Left forelimb (tissue), 1 donor: ENCODE measurements around the gene PHKA2.

Source experiments
- DNase-seq: peaks from one replicate; pipeline ENCODE4 v3.0.0-alpha.2; 2018; ENCODE audit warnings: low spot score

PHKA2 gene

GRCh38 chrX:18927558-18927957 is 56.4 kb downstream of the PHKA2 start:
- no peak for DNase-seq

- DNase-seq, result no peak
These were observed 59.3 kb downstream of the PHKA2 start for GRCh38 chrX:18924507-18925088.

- no peak for DNase-seq
These were observed 63.3 kb downstream of the PHKA2 start for GRCh38 chrX:18920566-18920965.

- no peak for DNase-seq
These were observed 63.8 kb downstream of the PHKA2 start for GRCh38 chrX:18920079-18920478.

DNA sequence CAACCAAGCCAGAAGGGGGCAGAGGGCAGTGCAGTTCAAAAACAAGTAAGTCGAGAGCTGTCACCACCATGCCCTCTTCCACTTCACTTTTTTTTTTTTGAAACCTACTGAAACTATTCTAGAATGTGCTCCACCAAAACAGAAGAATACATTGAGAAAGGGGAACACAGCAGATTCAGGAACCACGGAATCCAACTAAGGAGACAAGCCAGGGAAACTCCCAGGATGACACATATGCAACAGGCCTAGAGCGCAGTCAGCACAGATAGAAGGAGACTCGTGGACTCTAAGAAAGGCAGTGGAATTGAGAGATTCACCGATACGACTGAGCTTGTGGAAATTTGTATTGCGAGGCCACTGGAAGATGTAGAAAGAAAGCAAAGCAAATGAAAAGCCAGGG is 66.1 kb downstream of the PHKA2 start:
- no peak for DNase-seq

- DNase-seq, result no peak
These were observed 77.6 kb downstream of the PHKA2 start for GRCh38 chrX:18906286-18906685.

GRCh38 chrX:18900401-18900976 is 83.4 kb downstream of the PHKA2 start:
- DNase-seq, result no peak

- no peak for DNase-seq
These were observed 84.0 kb downstream of the PHKA2 start for GRCh38 chrX:18899796-18900380.

DNA sequence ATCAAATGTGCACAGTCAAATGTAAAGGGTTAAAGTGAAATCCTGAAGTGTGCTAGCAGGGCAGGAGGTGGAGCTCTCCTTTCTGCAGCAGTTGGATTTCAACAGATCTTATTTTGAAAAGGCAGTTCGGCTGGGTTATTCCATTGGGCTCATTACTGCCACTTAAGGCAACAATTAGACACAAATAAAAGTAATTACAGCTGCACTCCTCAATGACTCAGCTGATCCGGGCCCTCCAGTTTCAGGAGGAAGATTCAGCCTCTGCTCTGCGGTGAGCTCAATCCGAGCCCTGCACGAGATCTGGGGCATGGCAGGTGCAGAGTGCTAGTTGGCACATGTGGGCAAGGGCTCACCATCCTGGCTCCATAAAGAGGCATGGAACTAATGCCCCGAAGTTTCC is 85.4 kb downstream of the PHKA2 start:
- no peak for DNase-seq

DNA sequence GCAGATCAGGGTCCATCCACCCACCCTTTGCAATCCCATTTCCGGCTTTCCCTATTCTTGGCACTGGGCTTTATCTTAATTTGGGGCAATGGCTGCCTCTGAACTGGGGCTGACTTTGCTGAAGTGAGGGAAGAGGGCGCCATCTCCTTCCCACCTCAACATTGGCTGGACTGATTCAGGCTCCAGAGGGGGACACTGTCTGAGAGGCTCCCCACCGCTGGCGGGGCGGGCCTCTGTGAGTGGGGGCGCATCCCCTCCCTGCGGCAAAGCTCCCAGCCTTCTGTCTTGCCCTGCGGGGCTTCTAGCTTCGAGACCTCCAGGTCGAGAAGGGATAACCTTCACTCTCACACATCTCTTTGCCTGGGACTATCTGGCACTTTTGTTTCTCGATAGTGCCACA is 85.8 kb downstream of the PHKA2 start:
- no peak for DNase-seq

DNA sequence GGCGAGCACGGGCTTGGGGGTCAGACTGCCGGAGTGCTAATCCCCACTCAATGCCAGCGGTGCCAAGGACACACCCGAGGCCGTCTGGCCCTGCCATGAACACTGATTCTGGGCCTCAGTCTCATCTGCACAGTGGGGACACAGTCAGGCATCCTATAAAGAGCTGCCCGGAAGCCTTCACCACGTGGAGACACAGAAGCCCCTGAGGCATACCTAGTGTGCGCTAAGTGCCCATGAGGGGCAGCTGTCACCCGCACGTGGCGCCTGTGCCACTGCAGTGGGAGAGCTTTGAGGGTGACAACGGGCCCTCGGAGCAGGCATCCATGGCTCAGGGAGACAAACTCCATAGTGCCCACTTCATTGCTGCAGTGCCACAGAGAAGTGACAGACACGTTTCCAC is 86.3 kb downstream of the PHKA2 start:
- no peak for DNase-seq

DNA sequence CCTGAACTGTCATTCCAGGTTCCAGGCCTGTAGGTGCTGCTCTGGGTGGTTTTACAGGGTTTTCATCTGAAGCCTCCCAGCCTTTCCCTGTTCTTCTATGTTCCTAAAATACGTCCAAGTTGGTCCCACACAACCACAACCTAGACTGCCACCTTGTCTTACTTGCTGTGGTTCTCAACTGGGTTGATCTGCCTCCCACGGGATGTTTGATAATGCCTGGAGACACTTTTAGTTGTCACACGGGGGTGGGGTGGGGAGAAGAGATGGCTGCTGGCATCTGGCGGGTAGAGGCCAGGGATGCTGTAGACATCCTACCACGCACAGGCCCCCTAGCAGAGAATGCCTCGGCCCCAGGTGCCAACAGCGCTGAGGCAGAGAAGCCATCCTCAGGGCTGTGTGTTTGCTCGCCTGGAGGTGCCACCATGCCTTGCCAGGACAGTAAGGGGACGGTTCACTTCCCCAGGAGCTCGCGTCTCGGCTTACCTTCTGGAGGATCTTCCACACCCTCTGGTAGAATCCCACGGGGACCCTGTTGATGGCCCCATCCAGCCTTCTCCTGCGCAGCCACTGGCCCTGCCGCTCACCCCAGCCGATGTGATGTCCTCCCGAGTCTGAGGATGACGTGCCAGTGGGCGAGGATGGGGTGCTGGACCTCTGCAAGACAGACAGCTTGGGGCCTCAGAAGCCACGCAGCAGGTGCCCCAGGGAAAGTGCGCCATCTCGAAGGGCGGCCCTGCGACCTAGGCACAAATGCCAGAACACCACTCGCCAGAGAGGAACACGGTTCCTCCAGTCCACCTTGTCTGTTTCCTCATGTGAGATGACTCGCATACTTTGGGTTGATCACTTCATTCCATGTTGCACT is 87.0 kb downstream of the PHKA2 start:
- no peak for DNase-seq

GRCh38 chrX:18895189-18895951 is 88.5 kb downstream of the PHKA2 start:
- no peak for DNase-seq

DNA sequence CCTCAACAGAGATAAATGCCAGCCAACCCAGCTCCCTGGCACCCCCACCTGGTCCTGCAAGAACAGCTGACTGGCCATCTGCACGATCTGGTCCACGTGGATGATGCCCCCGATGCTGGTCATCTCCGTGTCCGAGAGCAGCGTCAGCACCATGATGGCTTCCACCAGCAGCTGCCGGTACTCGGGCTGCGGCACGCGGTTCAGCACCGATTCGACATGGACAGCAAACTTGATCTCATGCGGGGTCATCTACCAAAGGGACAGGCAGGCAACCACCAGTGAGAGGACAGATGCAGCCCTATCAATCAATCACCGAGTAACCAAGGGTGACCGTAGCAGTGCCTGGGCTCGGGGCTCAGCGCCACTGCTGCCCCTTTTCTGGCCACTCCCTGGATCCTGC is 89.8 kb downstream of the PHKA2 start:
- DNase-seq, result no peak

DNA sequence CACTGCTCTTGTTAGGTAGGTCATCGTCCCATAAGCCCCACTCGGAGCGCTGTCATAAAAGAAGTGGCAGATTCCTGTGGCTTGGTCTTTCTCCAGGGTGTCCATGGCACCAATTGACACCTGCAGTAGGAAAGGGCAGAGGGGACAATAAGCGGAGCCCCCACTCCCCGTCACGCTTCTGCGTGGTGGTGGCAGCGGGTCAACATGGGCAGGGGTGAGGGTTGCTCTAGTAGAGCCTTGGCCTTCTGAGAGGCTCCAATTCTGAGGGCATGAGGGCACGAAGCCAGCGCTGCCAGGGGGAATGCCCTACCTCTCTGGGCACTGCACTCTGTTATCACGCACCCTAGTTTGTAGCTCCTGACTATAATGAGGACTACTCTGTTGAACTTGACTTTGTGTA is 90.4 kb downstream of the PHKA2 start:
- DNase-seq, result no peak

- no peak for DNase-seq
These were observed 91.0 kb downstream of the PHKA2 start for GRCh38 chrX:18892899-18893298.

DNA sequence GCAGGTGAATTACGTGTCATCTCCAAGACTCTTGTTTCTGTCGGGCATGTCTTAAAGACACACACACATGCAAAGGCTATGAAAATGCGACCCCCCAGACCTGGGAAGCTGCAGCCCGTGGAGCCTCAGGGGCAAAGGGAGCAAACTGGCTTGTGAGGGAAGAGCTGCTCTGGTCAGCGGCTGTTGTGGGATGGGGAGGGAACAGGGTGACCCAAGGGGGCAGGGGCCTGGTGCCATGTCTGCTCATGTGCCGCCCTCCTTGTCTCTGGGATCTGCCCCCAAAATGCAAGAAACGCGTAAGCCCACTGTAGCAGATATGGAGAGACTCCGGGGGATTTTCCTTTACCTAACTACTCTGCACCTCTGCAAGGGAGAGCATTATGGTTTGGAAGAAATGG is 92.4 kb downstream of the PHKA2 start:
- no peak for DNase-seq

GRCh38 chrX:18890724-18891547 is 93.0 kb downstream of the PHKA2 start:
- DNase-seq, result no peak

- no peak for DNase-seq
These were observed 93.9 kb downstream of the PHKA2 start for GRCh38 chrX:18890049-18890381.

DNA sequence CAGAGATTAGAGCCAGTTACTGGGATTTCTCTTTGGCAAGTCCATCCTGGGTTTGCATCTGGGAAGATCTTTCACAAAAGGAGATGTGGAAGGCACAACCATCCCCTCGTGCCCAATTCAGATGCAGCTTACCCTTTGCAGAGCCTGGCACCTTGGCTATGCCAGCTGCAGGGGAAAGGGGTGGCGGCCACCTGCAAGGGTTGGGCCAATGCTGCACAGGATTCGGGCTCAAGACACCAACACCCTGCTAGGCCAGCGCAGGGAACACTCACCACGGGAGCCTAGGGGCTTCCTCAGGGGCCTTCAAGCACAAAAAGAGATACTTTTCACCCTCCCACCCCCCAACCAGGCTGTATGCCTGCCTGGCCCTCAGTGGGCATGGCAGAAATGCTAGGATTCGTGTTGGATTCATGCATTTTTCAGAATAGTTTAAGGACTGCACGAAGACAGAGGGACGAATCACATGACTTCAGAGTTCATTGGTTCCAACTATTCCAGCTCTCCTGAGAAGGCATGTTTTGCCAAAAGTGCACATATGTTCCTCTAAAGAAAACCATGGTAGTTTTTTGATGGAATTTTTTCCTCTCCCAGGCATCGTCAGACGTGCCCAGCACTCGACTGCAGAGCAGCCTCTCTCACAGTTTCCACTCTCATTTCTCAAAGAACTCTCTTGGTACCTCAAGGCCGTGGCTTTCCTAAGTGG is 94.4 kb downstream of the PHKA2 start:
- no peak for DNase-seq

DNA sequence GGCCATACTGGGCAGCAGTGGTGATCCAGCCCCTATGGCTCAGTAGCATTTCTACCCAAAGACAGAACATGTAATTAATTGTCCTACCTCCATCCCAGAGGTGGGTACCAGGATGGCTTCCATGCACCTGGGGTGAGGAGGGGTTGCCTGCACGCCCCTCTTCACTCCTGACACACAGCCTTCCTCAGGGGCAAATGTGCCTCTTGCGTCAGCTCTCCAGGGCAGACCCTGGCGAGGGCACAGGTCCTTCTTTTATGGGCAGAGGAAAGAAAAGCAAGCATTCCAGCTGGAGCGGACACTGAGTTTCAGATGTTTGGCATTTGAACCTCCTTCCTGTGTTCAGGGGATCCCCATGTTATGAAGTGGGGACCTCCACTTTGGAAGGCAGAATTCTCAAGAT is 95.6 kb downstream of the PHKA2 start:
- DNase-seq, result no peak
